Right cardiac atrium (tissue), 5 donors: Measurements from ENCODE around the gene LHX3. TPM values are rescaled to one million over a fixed set of nuclear protein-coding genes. Genes with fewer than 3 reads are reported as not detected.

Experiments
- ATAC-seq, 2 donors: fragments of 200-7000 bp; cut with Tn5 transposase; one replicate each; pipeline versions ENCODE4 v1.8.0 to v1.9.1; 2020; ENCODE audit warnings: moderate library complexity in 2 of 2, mild to moderate bottlenecking in 1 of 2
- DNase-seq, 3 donors: peaks; one replicate each; pipeline ENCODE4 v3.0.0-alpha.2; 2020
- H3K27ac ChIP-seq: one replicate; pipeline ENCODE4 v1.5.1; 2013; ENCODE audit warnings: mild to moderate bottlenecking, low read length, control low read depth, moderate library complexity
- H3K27me3 ChIP-seq: one replicate; pipeline ENCODE4 v1.6.1; 2013; ENCODE audit not compliant: control insufficient read depth, insufficient read depth
- H3K4me1 ChIP-seq: one replicate; pipeline ENCODE4 v1.6.1; 2013; ENCODE audit warnings: low read length; ENCODE audit not compliant: control insufficient read depth, insufficient read depth
- H3K4me3 ChIP-seq: one replicate; pipeline ENCODE4 v1.5.1; 2013; ENCODE audit warnings: low read length, control low read depth
- H3K9me3 ChIP-seq: one replicate; pipeline ENCODE4 v1.6.1; 2013; ENCODE audit warnings: low read length; ENCODE audit not compliant: control insufficient read depth
- WGBS: extraction: QIAGEN DNeasy Blood & Tissue Kit; methylation state at CpG from one replicate; pipeline ENCODE4 v1.1.7; 2013; 5-methylcytosine and 5-hydroxymethylcytosine counted together
- intact Hi-C, 4 donors: fragments of 100-400 bp; cut with DNase I; formaldehyde crosslinking; loops; one replicate each; pipeline versions ENCODE4 v1.11.0 to v1.14.0; 2022 to 2023
- polyA plus RNA-seq: library from polyadenylated mRNA; stranded (reverse); fragments of 200-250 nt; gene quantifications from one replicate; pipeline ENCODE4 v1.2.3, GENCODE V29; 2013
- total RNA-seq, 4 donors: library from RNA; stranded (reverse); fragmentation: NEBNext Ultra II Directional; extraction: Animal tissue kit (Norgen Biotek cat#: 25700); gene quantifications; one replicate each; pipeline ENCODE4 v1.2.1, GENCODE V29; 2021
- donor health status: healthy with polysubstance abuse.
- donor health status: DM: no; HTN: yes; CAD: no.
- donor health status: DM: no; HTN: no; CAD: no.
- donor health status: DM: no; HTN: yes; CAD: no; lungs with severe emphysema.
- donor health status: DM: yes; HTN: yes; CAD: no.

Gene LHX3
- total and polyA plus RNA-seq, 5 donors = not detected

- ATAC-seq (no peak), DNase-seq (peak in 2 of 3 donors; percentile 30 to 34)
- WGBS = 92% methylated on average over 30 of the region's 30 CpGs
- Histone ChIP-seq H3K4me3 (no peak overlapping the region), H3K9me3 (no peaks in the 10 kb centered on the region), H3K4me1 (no peaks in the 10 kb centered on the region), H3K27ac (no peak overlapping the region), H3K27me3 (no peaks in the 10 kb centered on the region)
- intact Hi-C loops = no loop called here
Measured at GRCh38 chr9:136223871-136224640, 19.1 kb upstream of the LHX3 start.

- Histone ChIP-seq H3K27ac (no peak overlapping the region), H3K4me1 (no peaks in the 10 kb centered on the region), H3K4me3 (no peak overlapping the region), H3K27me3 (no peaks in the 10 kb centered on the region), H3K9me3 (no peaks in the 10 kb centered on the region)
- peak in 1 of 3 donors; percentile 43 for DNase-seq
- no peak for ATAC-seq
- WGBS = 92% methylated on average over 13 of the region's 13 CpGs
- intact Hi-C loops = no loop called here
Measured at GRCh38 chr9:136222906-136223285, 18.0 kb upstream of the LHX3 start.

GRCh38 chr9:136222166-136222905, 17.4 kb upstream of the LHX3 start:
- ATAC-seq = no peak
- WGBS = 96% methylated on average over 38 of the region's 38 CpGs
- Histone ChIP-seq H3K27ac (no peak overlapping the region), H3K27me3 (no peaks in the 10 kb centered on the region), H3K4me1 (no peaks in the 10 kb centered on the region), H3K9me3 (no peaks in the 10 kb centered on the region), H3K4me3 (no peak overlapping the region)
- intact Hi-C loops = no loop called here
- peak in 2 of 3 donors; percentile 14 to 46 for DNase-seq

- intact Hi-C loops = no loop called here
- no peaks in the 10 kb centered on the region for H3K9me3 ChIP-seq
- ATAC-seq (no peak), DNase-seq (peak in 1 of 3 donors; percentile 7)
- 83% methylated on average over 15 of the region's 15 CpGs for WGBS
- no peak overlapping the region for H3K27ac ChIP-seq
- no peak overlapping the region for H3K4me3 ChIP-seq
- no peaks in the 10 kb centered on the region for H3K4me1 ChIP-seq
- no peaks in the 10 kb centered on the region for H3K27me3 ChIP-seq
Measured at GRCh38 chr9:136220017-136220729, 15.2 kb upstream of the LHX3 start.

GRCh38 chr9:136219276-136219675, 14.3 kb upstream of the LHX3 start:
- DNase-seq (no peak), ATAC-seq (no peak)
- Histone ChIP-seq H3K27me3 (no peaks in the 10 kb centered on the region), H3K4me1 (no peaks in the 10 kb centered on the region), H3K27ac (no peak overlapping the region), H3K9me3 (no peaks in the 10 kb centered on the region), H3K4me3 (no peak overlapping the region)
- intact Hi-C loops = no loop called here
- WGBS = 92% methylated on average over 13 of the region's 13 CpGs

- WGBS = 88% methylated on average over 15 of the region's 15 CpGs
- ATAC-seq = no peak
- Histone ChIP-seq H3K4me3 (no peak overlapping the region), H3K9me3 (no peaks in the 10 kb centered on the region), H3K27ac (no peak overlapping the region), H3K4me1 (no peaks in the 10 kb centered on the region), H3K27me3 (no peaks in the 10 kb centered on the region)
- intact Hi-C loops = no loop called here
- DNase-seq = no peak
Measured at GRCh38 chr9:136218673-136219072, 13.7 kb upstream of the LHX3 start.

GRCh38 chr9:136218271-136218670, 13.3 kb upstream of the LHX3 start:
- ATAC-seq (peak in 1 of 2 donors; percentile 12), DNase-seq (no peak)
- no peaks in the 10 kb centered on the region for H3K9me3 ChIP-seq
- H3K27me3 ChIP-seq = no peaks in the 10 kb centered on the region
- no peak overlapping the region for H3K27ac ChIP-seq
- no peaks in the 10 kb centered on the region for H3K4me1 ChIP-seq
- H3K4me3 ChIP-seq = no peak overlapping the region
- intact Hi-C loops = no loop called here
- 91% methylated on average over 16 of the region's 16 CpGs for WGBS

- intact Hi-C loops = no loop called here
- Histone ChIP-seq H3K4me1 (no peaks in the 10 kb centered on the region), H3K27me3 (no peaks in the 10 kb centered on the region), H3K9me3 (no peaks in the 10 kb centered on the region), H3K27ac (no peak overlapping the region), H3K4me3 (no peak overlapping the region)
- 91% methylated on average over 37 of the region's 37 CpGs for WGBS
- no peak for ATAC-seq
- no peak for DNase-seq
Measured at GRCh38 chr9:136216541-136217244, 11.8 kb upstream of the LHX3 start.

- H3K27me3 ChIP-seq = no peaks in the 10 kb centered on the region
- intact Hi-C loops = no loop called here
- DNase-seq (no peak), ATAC-seq (no peak)
- no peak overlapping the region for H3K27ac ChIP-seq
- H3K4me1 ChIP-seq = no peaks in the 10 kb centered on the region
- H3K4me3 ChIP-seq = no peak overlapping the region
- WGBS = 91% methylated on average over 9 of the region's 9 CpGs
- H3K9me3 ChIP-seq = no peaks in the 10 kb centered on the region
Measured at GRCh38 chr9:136213733-136214132, 8.8 kb upstream of the LHX3 start.

- Histone ChIP-seq H3K4me1 (no peaks in the 10 kb centered on the region), H3K27ac (no peak overlapping the region), H3K27me3 (no peaks in the 10 kb centered on the region), H3K4me3 (no peak overlapping the region), H3K9me3 (no peaks in the 10 kb centered on the region)
- 89% methylated on average over 28 of the region's 28 CpGs for WGBS
- no peak for ATAC-seq
- intact Hi-C loops = no loop called here
- no peak for DNase-seq
Measured at GRCh38 chr9:136212345-136212950, 7.5 kb upstream of the LHX3 start.
